HAP-1 (cell line): ENCODE measurements around the gene CSHL1.
"Not testable (repeated sequence)": the region's sequence is repeated elsewhere in the genome, so short reads cannot be mapped to it uniquely, and the experiment has no call there.

ENCODE experiments used
- DNase-seq, 2 experiments: peaks; one replicate each; pipeline ENCODE4 v3.0.0-alpha.2; 2016 to 2020; ENCODE audit warnings: low spot score in 2 of 2
- H3K27me3 ChIP-seq: fragments of 250-450 bp; sonication (Bioruptor Pico); 2 replicates; pipeline ENCODE4 v1.5.1; 2020; ENCODE audit warnings: low read depth, mild to moderate bottlenecking, moderate library complexity
- H3K36me3 ChIP-seq: fragments of 250-450 bp; sonication (Bioruptor Pico); replicated peaks from 2 replicates; pipeline ENCODE4 v1.5.1; 2020; ENCODE audit warnings: mild to moderate bottlenecking
- H3K4me1 ChIP-seq: fragments of 250-450 bp; sonication (Bioruptor Pico); 2 replicates; pipeline ENCODE4 v1.5.1; 2020; ENCODE audit warnings: mild to moderate bottlenecking
- H3K4me3 ChIP-seq: fragments of 250-450 bp; sonication (Bioruptor Pico); 2 replicates; pipeline ENCODE4 v1.5.1; 2020; ENCODE audit warnings: mild to moderate bottlenecking, moderate library complexity
- H3K9me3 ChIP-seq: fragments of 250-450 bp; sonication (Bioruptor Pico); 2 replicates; pipeline ENCODE4 v1.5.1; 2020; ENCODE audit warnings: mild to moderate bottlenecking, moderate library complexity
- in situ Hi-C: fragments of 300-500 bp; cut with MboI; formaldehyde crosslinking; loops from 3 replicates; pipeline ENCODE4 v1.14.3; 2020; ENCODE audit warnings: low sequenced_read_pairs, inconsistent platforms, mixed read lengths

CSHL1 gene

GRCh38 chr17:63878413-63878812, 32.6 kb downstream of the CSHL1 start:
- H3K9me3 ChIP-seq, DNase-seq, H3K36me3 ChIP-seq, H3K4me3 ChIP-seq, H3K4me1 ChIP-seq, in situ Hi-C loops, H3K27me3 ChIP-seq: not testable (repeated sequence)

- DNase-seq, H3K4me1 ChIP-seq, H3K4me3 ChIP-seq, in situ Hi-C loops, H3K9me3 ChIP-seq, H3K36me3 ChIP-seq: not testable (repeated sequence)
- H3K27me3 ChIP-seq = peaks cover 11% of the 10 kb centered on the region
These were observed 36.4 kb downstream of the CSHL1 start for GRCh38 chr17:63874693-63875092.

- DNase-seq, H3K4me3 ChIP-seq, H3K36me3 ChIP-seq, H3K4me1 ChIP-seq, in situ Hi-C loops, H3K9me3 ChIP-seq: not testable (repeated sequence)
- H3K27me3 ChIP-seq = peaks cover 11% of the 10 kb centered on the region
These were observed 36.9 kb downstream of the CSHL1 start for GRCh38 chr17:63874061-63874626.

- H3K4me1 ChIP-seq, in situ Hi-C loops, H3K4me3 ChIP-seq, H3K36me3 ChIP-seq, DNase-seq, H3K9me3 ChIP-seq: not testable (repeated sequence)
- H3K27me3 ChIP-seq = peaks cover 11% of the 10 kb centered on the region
These were observed 37.5 kb downstream of the CSHL1 start, which contains the start of gene CSH2 for GRCh38 chr17:63873577-63873976. CSH2 (minus strand) TSS chr17:63873677; CDS start chr17:63873614, 63 bp downstream.

GRCh38 chr17:63871646-63872365, 39.3 kb downstream of the CSHL1 start:
- H3K9me3 ChIP-seq, H3K4me1 ChIP-seq, H3K36me3 ChIP-seq, in situ Hi-C loops, DNase-seq, H3K4me3 ChIP-seq, H3K27me3 ChIP-seq: not testable (repeated sequence)

- H3K27me3 ChIP-seq, DNase-seq, in situ Hi-C loops, H3K4me3 ChIP-seq, H3K4me1 ChIP-seq, H3K36me3 ChIP-seq, H3K9me3 ChIP-seq: not testable (repeated sequence)
These were observed 40.8 kb downstream of the CSHL1 start for GRCh38 chr17:63870292-63870665.

GRCh38 chr17:63869491-63870291, 41.4 kb downstream of the CSHL1 start:
- H3K4me3 ChIP-seq, H3K36me3 ChIP-seq, H3K27me3 ChIP-seq, H3K4me1 ChIP-seq, in situ Hi-C loops, H3K9me3 ChIP-seq: not testable (repeated sequence)
- peak in 1 of 2 experiments; percentile 26 for DNase-seq

GRCh38 chr17:63866625-63867024, 44.4 kb downstream of the CSHL1 start:
- H3K27me3 ChIP-seq, H3K4me1 ChIP-seq, H3K4me3 ChIP-seq, DNase-seq, H3K36me3 ChIP-seq, in situ Hi-C loops, H3K9me3 ChIP-seq: not testable (repeated sequence)
